ENCODE measurements around the gene CDH1.
"Not testable (repeated sequence)": the region's sequence is repeated elsewhere in the genome, so short reads cannot be mapped to it uniquely, and the experiment has no call there.

CDH1 gene

GRCh38 chr16:68737046-68737729, at the start of gene CDH1:
Gene CDH1 (plus strand): TSS chr16:68737292. CDS start chr16:68737416, 124 bp downstream.
- no peak for DNase-seq

- no peak for DNase-seq
Observed at GRCh38 chr16:68689921-68690320, 47.2 kb upstream of the CDH1 start.

GRCh38 chr16:68695575-68695974, 41.5 kb upstream of the CDH1 start:
- DNase-seq, result no peak

- DNase-seq, result no peak
Observed at GRCh38 chr16:68696514-68696913, 40.6 kb upstream of the CDH1 start.

DNA sequence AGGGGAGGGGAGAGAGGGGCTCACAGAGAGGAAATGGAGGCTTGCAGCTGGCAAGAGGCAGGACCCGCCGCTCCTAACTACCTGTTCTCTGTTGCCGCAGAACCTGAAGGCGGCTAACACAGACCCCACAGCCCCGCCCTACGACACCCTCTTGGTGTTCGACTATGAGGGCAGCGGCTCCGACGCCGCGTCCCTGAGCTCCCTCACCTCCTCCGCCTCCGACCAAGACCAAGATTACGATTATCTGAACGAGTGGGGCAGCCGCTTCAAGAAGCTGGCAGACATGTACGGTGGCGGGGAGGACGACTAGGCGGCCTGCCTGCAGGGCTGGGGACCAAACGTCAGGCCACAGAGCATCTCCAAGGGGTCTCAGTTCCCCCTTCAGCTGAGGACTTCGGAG, 39.0 kb upstream of the CDH1 start:
- no peak for DNase-seq

- DNase-seq, result peak in 1 of 2 experiments; percentile 12
Observed at GRCh38 chr16:68700120-68700519, 37.0 kb upstream of the CDH1 start.

GRCh38 chr16:68700831-68701230, 36.3 kb upstream of the CDH1 start:
- DNase-seq, result no peak

DNA sequence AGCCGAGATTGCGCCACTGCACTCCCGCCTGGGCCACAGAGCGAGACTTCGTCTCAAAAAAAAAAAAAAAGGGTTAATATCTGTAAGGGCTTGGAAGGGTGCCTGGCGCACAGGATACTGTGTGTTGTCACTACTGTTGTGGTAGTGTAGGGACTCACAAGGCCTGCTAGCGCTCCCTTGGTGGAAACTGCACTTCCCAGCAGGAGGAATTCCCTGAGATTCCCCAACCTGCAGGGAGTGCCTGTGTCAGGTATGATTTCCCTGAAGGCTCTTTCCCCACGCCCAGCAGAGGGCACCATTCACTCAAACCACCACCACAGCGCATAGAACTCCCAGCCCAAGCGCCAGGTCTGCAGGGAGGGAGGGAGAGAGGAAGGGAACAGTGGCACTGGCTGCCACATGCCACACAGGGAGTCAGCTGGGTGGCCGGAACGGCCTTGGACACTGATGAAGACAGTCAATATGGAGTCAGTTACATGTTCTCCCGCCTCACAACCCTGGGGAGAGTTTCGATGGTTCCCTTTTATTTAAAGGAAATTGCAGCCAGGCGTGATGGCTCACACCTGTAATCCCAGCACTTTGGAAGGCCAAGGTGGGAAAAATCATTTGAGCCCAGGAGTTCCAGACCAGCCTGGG, 32.7 kb upstream of the CDH1 start:
- peak in 1 of 2 experiments; percentile 2 for DNase-seq

DNA sequence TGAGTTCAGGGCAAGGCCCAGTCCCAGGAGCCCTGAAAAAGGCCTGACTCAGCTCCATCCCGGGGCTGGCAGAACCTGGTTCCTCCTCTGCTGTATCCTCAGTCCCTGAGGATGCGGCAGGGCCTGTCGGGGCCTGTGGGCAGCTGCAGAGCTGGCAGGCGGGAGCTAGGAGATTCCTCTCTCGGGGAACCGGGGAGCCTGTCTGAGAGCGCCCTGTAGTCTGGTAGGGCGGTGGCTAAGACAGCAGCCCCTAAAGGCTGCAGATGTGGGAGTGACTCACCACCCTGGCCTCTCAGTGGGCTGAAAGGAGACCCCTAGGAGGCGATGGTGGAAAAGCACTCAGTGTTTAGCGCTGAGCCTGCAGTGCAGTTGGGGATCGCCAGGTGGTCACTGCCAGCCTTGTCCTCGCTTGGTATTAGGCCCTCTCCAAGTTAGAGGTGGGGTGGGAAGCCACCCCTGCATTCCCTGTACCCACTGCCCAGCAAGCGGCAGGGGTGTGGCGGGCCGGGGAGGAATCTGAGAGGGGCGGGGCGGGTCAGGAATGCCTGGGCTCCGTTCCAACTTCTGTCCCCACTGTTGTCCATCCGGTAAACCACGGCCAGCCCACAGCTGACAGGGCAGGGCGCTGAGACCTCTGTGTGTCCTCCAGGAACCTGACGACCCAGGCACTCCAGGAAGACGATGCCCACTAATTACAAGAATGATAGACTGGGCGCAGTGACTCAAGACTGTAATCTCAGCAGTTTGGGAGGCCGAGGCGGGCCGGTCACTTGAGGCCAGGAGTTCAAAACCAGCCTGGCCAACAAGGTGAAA, 29.5 kb upstream of the CDH1 start:
- DNase-seq, result no peak

DNA sequence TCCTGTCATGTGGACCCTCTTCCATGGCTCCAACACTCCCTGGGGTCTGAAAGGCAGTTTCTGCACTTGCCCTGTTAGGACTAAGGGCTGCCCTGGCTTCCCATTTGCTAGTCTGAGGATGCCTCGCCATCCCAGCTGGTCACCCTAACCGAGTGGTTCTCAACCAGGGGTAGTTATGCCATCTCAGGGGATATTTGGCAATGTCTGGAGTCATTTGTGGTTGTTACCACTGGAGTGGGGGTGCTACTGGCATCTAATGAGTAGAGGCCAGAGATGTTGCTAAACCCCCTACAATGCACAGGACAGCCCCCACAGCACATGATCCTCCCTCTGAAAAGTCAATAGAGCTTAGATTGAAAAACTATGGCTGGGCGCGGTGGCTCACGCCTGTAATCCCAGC, 26.9 kb upstream of the CDH1 start:
- no peak for DNase-seq

DNA sequence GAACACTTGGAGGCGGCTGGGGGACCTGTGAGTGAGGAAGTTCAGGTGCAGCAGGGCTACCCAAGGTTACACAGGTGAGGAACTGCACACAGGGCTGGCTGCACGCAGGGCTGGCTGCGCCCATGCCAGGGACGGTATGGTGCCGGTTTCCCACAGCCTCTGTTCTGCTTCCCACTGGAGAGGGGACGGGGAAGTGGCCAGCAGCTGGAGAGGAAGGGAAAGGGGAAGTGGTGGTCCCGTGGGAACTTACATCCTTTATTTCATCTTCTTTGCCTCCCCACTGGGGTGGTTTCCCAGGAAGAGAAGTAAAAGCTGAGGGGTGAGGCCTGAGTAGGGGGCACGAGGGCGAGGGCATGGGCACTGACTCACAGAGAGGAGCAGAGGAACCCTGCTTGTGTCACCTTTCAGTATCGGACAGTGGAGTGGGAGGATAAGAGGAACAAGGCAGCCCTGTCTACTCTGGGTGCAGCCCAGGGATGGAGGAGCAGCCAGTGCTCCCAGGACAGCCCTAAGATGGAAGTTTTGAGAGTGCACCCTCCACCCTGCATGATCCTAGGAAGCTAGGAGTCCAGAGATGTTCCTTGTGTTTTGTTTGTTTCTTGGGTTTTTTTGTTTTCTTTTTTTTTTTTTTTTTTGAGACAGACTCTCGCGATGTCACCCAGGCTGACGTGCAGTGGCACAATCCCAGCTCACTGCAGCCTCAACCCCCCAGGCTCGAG, 25.5 kb upstream of the CDH1 start:
- DNase-seq, result peak in 1 of 2 experiments; percentile 17

GRCh38 chr16:68713361-68713760, 23.7 kb upstream of the CDH1 start:
- no peak for DNase-seq

GRCh38 chr16:68715471-68715870, 21.6 kb upstream of the CDH1 start:
- no peak for DNase-seq

GRCh38 chr16:68716516-68716915, 20.6 kb upstream of the CDH1 start:
- DNase-seq, result not testable (repeated sequence)

DNA sequence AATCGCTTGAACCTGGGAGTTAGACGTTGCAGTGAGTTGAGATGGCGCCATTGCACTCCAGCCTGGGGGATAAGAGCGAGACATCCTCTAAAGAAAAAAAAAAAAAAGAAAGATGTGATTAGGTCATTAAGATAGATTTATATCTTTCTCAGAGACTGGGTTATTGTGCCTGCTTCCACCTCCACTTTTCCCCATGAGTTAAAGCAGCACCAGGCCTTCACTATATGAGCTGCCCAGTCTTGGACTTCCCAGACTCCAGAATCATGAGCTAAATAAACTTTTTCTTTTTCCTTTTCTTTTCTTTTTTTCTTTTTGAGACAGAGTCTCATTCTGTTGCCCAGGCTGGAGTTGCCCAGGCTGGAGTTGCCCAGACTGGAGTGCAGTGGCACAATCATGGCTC, 19.4 kb upstream of the CDH1 start:
- DNase-seq, result no peak

DNA sequence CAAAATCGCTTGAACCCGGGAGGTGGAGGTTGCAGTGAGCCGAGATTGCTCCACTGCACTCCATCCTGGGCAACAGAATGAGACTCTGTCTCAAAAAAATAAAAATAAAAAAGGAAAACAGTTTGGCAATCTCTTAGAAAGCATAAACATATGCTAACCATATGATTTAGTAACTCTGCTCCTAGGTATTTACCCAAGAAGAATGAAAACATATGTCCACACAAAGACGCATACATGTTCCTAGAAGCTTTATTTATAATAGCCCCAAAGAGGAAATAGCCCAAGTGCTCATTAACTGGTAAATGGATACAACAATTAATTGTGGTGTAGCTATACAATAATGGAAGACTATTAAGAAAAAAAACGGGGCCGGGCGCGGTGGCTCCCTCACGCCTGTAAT, 18.5 kb upstream of the CDH1 start:
- DNase-seq, result no peak

GRCh38 chr16:68719993-68720489, 17.1 kb upstream of the CDH1 start:
- DNase-seq, result no peak

- DNase-seq, result no peak
Observed at GRCh38 chr16:68722119-68723024, 14.7 kb upstream of the CDH1 start.

DNA sequence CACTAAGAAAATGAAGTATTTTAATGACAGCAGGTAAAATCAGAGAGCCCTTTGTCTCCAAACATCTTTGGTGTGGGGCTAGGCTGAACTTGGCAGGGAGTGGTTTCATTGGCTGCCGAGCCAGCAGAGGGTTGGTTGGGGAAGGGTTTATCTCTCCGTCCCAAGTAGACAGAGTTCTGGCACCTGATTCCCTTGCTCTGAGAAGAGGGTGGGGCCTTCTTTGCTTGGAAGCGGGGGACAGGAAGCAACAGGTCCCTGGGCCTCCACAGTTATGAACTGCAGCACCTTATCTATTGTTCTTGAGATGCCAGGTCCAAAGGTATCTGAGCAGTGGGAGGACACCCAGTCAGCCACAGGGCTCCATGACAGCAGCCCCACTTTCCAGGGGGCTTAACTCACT, 12.3 kb upstream of the CDH1 start:
- no peak for DNase-seq

GRCh38 chr16:68728523-68728922, 8.6 kb upstream of the CDH1 start:
- no peak for DNase-seq

GRCh38 chr16:68731637-68732036, 5.5 kb upstream of the CDH1 start:
- DNase-seq, result no peak
